Lung (tissue), 12 donors: Measurements from ENCODE around the gene PAPPA2. TPM values are rescaled to one million over a fixed set of nuclear protein-coding genes. Genes with fewer than 3 reads are reported as not detected.

Source experiments
- ATAC-seq: fragments of 200-7000 bp; cut with Tn5 transposase; one replicate; pipeline ENCODE4 v1.9.1; 2020; ENCODE audit warnings: moderate number of reproducible peaks; ENCODE audit not compliant: insufficient read depth, low FRiP score
- DNase-seq, 3 donors: peaks; one replicate each; pipeline ENCODE4 v3.0.0-alpha.2; 2013 to 2017
- H3K27ac ChIP-seq, 2 donors: one replicate each; pipeline ENCODE4 v1.5.1; 2013; ENCODE audit warnings: mild to moderate bottlenecking in 2 of 2, moderate library complexity in 2 of 2, control low read depth in 1 of 2, inconsistent platforms in 1 of 2, low read depth in 1 of 2, low read length in 1 of 2
- H3K27me3 ChIP-seq, 3 donors: one replicate each; pipeline ENCODE4 v1.5.1; 2013; ENCODE audit warnings: low read length in 2 of 3; ENCODE audit not compliant: control insufficient read depth in 3 of 3, insufficient read depth in 3 of 3
- H3K36me3 ChIP-seq, 4 donors: one replicate each; pipeline ENCODE4 v1.5.1; 2013; ENCODE audit warnings: low read length in 4 of 4, mild to moderate bottlenecking in 1 of 4, moderate library complexity in 1 of 4; ENCODE audit not compliant: control insufficient read depth in 4 of 4, insufficient read depth in 4 of 4
- H3K4me1 ChIP-seq, 5 donors: one replicate each; pipeline ENCODE4 v1.5.1; 2013; ENCODE audit warnings: low read length in 5 of 5, mild to moderate bottlenecking in 2 of 5, moderate library complexity in 1 of 5; ENCODE audit not compliant: control insufficient read depth in 5 of 5, insufficient read depth in 5 of 5
- H3K4me3 ChIP-seq: one replicate; pipeline ENCODE4 v1.5.1; 2013; ENCODE audit warnings: mild to moderate bottlenecking, control low read depth, moderate library complexity
- H3K9ac ChIP-seq, 2 donors: one replicate each; pipeline ENCODE4 v1.5.1; 2013; ENCODE audit warnings: low read length in 2 of 2, control low read depth in 1 of 2; ENCODE audit not compliant: insufficient read depth in 1 of 2
- H3K9me3 ChIP-seq, 4 donors: one replicate each; pipeline ENCODE4 v1.5.1; 2013; ENCODE audit warnings: low read length in 3 of 4, mild to moderate bottlenecking in 1 of 4, moderate library complexity in 1 of 4; ENCODE audit not compliant: control insufficient read depth in 4 of 4, insufficient read depth in 3 of 4
- CTCF ChIP-seq: IDR thresholded peaks from 2 replicates; pipeline ENCODE4 v1.5.1; 2012; ENCODE audit warnings: mild to moderate bottlenecking; ENCODE audit errors: control extremely low read depth, extremely low read depth
- WGBS, 2 donors: extraction: QIAGEN DNeasy Blood & Tissue Kit; methylation state at CpG; one replicate each; pipeline ENCODE4 v1.1.7; 2013; 5-methylcytosine and 5-hydroxymethylcytosine counted together
- polyA plus RNA-seq, 2 donors: library from polyadenylated mRNA; stranded (reverse); fragments of 200-250 nt; gene quantifications; one replicate each; pipeline ENCODE4 v1.2.1, GENCODE V29; 2013
- total RNA-seq, 2 donors: library from RNA; depleted of rRNA in 1 of 2; stranded (reverse); fragments of >200 nt in 1 of 2; gene quantifications; one replicate each; pipeline ENCODE4 v1.2.1, GENCODE V29; 2014 to 2021
- donor health status: control.
- donor health status: control.
- donor health status: Bipolar disorder and iron deficiency.
- donor health status: healthy.
- donor health status: DM: yes; HTN: yes; CAD: no.

PAPPA2 gene
- total and polyA plus RNA-seq, 4 donors = 0.02 to 0.55 (median 0.32) TPM

DNA sequence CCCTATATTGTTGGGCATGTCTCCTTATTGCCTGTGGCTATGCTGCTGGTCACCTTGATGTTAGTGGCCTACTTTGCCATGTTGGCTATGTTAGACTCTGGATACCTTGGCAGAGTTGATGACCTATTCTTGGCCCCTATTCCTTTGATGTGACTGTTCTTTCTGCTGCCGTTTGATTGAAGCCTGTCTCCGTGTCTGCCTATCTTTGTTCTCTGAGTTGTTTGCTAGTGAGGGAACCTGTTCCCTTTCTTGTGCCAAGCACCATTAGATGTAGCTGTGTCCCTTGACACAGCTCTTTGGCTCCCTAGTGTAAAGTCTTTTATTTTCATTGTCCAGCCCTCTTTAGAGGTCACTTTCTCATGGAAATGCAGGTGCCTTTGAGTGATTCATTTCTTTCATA lies 28.7 kb upstream of the PAPPA2 start:
- no peak overlapping the region for H3K4me3 ChIP-seq
- no peaks in the 10 kb centered on the region for H3K4me1 ChIP-seq
- no peaks in the 10 kb centered on the region for H3K27me3 ChIP-seq
- WGBS, 2 donors = 72 to 83% methylated on average over 2 of the region's 2 CpGs
- H3K9me3 ChIP-seq = peaks cover 0 to 2% (median 0%) of the 10 kb centered on the region in 4 donors
- H3K36me3 ChIP-seq = no peaks in the 10 kb centered on the region
- H3K9ac ChIP-seq = no peak overlapping the region
- no peak for TF ChIP-seq CTCF
- no peak overlapping the region for H3K27ac ChIP-seq
- ATAC-seq = no peak
- no peak for DNase-seq

DNA sequence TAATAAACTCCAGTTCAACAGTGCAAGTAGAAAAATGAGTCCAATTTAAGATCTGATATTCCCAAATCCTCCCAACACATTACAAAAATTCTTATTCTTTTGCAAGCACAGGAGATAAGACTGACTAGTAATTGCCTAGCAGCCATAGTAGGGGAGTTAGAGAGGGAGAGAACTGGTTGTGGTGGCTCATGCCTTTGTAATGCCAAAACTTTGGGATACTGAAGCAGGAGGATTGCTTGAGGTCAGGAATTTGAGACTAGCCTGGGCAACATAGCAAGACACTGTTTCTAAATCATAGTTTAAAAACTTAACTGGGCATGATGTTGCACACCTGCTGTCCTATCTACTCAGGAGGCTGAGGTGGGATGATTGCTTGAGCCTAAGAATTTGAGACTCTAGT lies 26.7 kb upstream of the PAPPA2 start:
- Histone ChIP-seq H3K4me3 (no peak overlapping the region), H3K27ac (no peak overlapping the region), H3K9me3 (peaks cover 0 to 2% (median 0%) of the 10 kb centered on the region in 4 donors), H3K36me3 (no peaks in the 10 kb centered on the region), H3K9ac (no peak overlapping the region), H3K4me1 (no peaks in the 10 kb centered on the region), H3K27me3 (no peaks in the 10 kb centered on the region)
- DNase-seq = no peak
- ATAC-seq = no peak
- no peak for TF ChIP-seq CTCF

GRCh38 chr1:176440176-176440575 lies 22.8 kb upstream of the PAPPA2 start:
- H3K9me3 ChIP-seq = peaks cover 0 to 3% (median 0%) of the 10 kb centered on the region in 4 donors
- H3K27me3 ChIP-seq = peaks cover 0 to 3% (median 0%) of the 10 kb centered on the region in 3 donors
- H3K4me3 ChIP-seq = no peak overlapping the region
- ATAC-seq = no peak
- H3K4me1 ChIP-seq = no peaks in the 10 kb centered on the region
- H3K36me3 ChIP-seq = no peaks in the 10 kb centered on the region
- no peak for DNase-seq
- no peak overlapping the region for H3K27ac ChIP-seq
- no peak for TF ChIP-seq CTCF
- no peak overlapping the region for H3K9ac ChIP-seq
- WGBS, 2 donors = 81 to 86% methylated on average over 2 of the region's 2 CpGs

DNA sequence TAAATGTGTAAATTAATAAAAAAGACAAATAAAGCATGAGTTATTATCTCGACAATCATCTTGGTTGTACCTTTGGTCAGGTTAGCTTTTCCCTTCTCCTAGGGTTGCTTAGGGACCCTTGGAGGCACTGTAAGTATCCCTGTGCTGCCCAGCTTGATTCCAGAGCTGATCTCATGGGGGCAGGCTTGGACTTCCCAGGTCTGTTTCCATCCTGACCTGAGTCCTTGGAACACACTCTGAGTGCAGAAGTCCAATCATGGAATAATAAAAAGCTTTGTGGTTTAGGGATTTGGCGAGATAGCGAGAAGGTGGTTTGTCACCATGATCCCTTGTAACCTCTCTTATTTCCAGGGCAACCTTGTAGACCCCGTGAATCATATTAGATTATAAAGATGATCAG lies 18.7 kb upstream of the PAPPA2 start:
- 84 to 90% methylated on average over 4 of the region's 4 CpGs for WGBS, 2 donors
- H3K9ac ChIP-seq = no peak overlapping the region
- H3K27ac ChIP-seq = no peak overlapping the region
- DNase-seq (no peak), ATAC-seq (no peak)
- no peaks in the 10 kb centered on the region for H3K36me3 ChIP-seq
- no peak for TF ChIP-seq CTCF
- peaks cover 0 to 1% (median 0%) of the 10 kb centered on the region in 4 donors for H3K9me3 ChIP-seq
- no peak overlapping the region for H3K4me3 ChIP-seq
- H3K4me1 ChIP-seq = no peaks in the 10 kb centered on the region
- H3K27me3 ChIP-seq = peaks cover 0 to 3% (median 0%) of the 10 kb centered on the region in 3 donors
